SK-N-DZ (cell line): ENCODE data around the gene FBXO21. TPM values are rescaled to one million over a fixed set of nuclear protein-coding genes. Genes with fewer than 3 reads are reported as not detected.
A peak's percentile ranks its signal among the peaks of the same experiment; 100 is the strongest.
"Not testable (repeated sequence)": the region's sequence is repeated elsewhere in the genome, so short reads cannot be mapped to it uniquely, and the experiment has no call there.

ENCODE experiments used
- DNase-seq: peaks from one replicate; pipeline ENCODE4 v3.0.0-alpha.2; 2015; ENCODE audit warnings: low spot score
- polyA plus RNA-seq, 2 experiments: library from polyadenylated mRNA; depleted of rRNA; stranded (reverse); fragments of >200 nt; gene quantifications; 2 replicates each; pipeline ENCODE4 v1.2.3, GENCODE V29; 2014

The FBXO21 gene, protein sequence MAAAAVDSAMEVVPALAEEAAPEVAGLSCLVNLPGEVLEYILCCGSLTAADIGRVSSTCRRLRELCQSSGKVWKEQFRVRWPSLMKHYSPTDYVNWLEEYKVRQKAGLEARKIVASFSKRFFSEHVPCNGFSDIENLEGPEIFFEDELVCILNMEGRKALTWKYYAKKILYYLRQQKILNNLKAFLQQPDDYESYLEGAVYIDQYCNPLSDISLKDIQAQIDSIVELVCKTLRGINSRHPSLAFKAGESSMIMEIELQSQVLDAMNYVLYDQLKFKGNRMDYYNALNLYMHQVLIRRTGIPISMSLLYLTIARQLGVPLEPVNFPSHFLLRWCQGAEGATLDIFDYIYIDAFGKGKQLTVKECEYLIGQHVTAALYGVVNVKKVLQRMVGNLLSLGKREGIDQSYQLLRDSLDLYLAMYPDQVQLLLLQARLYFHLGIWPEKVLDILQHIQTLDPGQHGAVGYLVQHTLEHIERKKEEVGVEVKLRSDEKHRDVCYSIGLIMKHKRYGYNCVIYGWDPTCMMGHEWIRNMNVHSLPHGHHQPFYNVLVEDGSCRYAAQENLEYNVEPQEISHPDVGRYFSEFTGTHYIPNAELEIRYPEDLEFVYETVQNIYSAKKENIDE
- polyA plus RNA-seq (2014; cell fraction: cytosol; rRNA removed), result 95.5 and 115 TPM in 2 replicates
- 57.7 and 90.4 TPM in 2 replicates for polyA plus RNA-seq (2014; cell fraction: nucleus; rRNA removed)

DNA sequence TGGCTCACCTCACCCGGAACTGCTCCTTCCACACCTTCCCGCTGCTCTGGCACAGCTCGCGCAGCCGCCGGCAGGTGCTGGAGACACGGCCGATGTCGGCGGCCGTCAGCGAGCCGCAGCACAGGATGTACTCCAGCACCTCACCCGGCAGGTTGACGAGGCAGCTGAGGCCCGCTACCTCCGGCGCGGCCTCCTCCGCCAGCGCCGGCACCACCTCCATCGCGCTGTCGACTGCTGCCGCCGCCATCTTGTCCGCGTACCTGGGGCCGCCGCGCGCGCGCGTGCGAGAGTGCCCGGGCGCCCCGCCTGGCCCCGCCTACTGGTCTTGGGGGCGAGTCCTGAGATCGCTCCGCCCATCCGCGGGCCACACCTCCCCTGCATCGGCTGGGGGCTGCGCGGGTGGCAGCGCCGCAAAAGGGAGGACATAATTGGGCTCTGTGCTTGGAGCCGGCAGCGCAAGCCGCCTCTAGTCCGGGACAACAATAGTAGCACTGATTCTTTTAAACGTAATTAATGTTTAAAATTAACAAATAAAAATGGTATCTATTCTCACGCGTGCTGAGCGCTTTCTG is at the start of gene FBXO21:
FBXO21 (minus strand) TSS at position 261 of the 572 bp plus-strand sequence; CDS start at position 247, 14 bp downstream.
- DNase-seq, result peak; percentile 88

DNA sequence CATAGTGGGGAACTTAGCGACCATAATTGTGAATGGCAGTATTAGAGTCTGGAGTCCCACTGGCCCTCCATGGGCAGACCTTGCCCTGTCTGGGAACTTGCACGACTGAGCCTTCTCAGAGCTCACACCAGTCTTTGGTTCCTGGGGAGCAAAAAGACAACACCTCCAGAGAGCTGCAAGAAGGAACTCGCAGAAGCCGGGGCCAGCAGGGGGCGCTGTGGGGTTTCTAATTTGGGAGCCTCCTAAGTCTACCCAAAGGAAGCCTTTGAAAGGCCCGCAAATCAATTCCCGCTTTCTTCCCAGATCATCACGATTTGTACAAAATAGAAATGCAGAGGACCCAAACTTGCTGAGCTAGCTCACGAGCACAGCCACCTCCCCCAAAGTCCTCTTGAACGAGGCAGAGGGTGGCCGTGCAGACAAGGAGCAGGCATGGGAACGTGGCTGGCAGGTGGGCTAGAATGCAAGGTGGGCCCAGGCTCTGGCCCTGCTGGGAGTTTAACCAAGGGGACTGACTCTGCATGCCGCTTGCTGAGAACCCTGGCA is 46.3 kb upstream of the FBXO21 start:
- peak; percentile 60 for DNase-seq

DNA sequence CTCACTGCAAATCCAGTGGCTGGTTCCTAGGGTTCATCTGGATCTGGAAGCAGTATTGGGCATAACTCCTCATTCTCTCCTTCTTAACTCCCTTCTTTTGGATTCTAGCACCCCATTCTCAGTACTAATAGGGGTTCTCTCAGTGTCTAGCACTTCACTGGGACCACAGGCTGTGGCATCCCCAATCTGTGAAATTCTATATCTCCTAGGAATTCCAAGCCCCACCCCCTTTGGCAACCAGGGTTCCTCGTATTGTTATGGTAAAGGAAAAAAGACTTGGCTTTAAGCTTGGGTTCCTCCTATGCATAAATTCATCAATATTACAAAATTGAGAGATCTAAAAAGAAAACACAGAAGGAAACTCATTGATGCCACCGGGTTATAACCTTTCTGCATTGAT is 45.0 kb upstream of the FBXO21 start:
- DNase-seq, result no peak

DNA sequence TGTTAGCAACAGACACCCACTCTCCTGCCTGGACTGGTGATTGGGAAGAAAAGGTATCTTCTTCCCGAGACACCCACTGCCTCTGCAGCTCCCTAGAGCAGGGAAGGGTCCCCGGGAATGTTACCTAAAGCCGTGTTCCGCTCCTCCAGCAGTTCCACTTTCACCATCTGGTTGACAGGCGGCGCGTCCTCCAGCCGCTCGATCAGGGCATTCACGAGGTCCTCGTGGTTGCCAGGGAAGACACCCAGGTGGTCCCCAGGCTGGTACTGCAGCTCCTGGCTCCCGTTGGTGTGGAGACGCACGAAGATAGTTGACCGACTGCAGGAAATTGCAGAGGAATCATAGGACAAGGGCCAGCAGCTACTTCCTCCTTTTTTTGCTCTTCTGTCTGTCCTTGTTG is 44.2 kb upstream of the FBXO21 start:
- DNase-seq, result no peak

DNA sequence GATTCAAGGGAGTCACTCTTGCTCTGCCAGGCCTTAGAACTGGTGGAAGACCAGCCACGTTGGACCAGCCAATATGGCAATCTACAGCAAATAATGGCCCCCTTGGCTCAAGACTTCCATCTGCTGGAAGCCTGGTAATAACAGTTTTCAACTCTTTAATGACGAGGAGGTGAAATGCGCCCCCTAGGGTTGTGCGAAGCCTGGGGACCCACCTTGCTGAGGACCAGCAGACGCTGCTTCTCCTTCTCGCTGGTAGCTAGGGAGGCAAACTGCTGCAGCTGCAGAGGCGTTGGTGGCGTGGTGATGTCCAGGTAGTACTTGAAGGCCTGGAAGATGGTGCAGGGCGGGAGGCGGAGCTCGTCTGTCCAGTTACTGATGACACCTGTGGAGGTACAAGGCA is 41.5 kb upstream of the FBXO21 start:
- no peak for DNase-seq

DNA sequence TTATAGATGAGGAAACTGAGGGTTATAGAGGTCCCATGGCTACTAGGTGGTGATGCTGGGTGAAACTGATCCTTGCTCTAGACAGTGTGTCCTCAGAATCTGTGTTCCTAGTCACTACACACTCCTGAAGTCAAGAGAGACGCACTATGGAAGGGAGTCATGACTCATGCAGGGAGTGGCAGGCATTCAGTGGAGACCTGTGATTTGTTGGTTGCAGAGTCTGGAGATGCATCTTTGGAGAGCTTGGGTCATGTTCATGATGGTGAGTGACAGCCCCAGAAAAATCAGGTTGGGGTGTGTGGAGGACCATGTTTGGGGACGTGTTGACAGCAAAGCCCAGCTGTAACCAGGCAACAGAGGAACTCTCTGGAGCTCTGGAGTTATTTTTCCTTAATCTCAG is 38.0 kb upstream of the FBXO21 start:
- no peak for DNase-seq

DNA sequence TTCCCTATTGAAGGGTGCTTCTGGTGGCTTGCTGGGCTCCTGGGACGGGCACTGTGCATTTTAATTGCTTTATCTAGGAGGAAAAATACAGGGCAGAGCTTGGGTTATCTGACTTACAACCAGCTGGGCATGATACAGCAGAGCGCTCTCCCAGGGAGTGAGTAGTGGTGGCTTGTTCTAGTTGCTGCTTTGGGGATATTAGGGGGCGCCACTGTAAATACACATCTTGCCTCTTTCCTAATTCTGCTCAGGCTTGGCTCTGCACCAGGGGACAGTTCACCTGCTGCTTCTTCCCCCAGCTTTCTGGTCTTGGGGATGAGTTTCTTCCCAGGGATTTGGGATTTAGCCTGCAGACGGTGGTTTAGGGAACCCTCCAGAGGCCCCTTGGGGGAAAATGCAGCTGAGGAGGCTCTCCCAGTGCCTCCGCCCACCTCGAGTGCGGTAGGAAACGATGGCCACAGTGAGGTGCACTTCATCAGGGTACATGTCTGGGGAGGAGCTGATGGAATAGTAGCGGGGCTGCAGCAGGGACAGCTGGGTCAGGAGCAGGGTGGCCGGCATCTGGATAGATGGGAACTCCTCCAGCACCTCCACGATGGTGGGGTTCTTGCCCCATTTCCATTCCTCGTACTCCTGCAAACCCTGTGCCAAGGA is 36.9 kb upstream of the FBXO21 start:
- no peak for DNase-seq

DNA sequence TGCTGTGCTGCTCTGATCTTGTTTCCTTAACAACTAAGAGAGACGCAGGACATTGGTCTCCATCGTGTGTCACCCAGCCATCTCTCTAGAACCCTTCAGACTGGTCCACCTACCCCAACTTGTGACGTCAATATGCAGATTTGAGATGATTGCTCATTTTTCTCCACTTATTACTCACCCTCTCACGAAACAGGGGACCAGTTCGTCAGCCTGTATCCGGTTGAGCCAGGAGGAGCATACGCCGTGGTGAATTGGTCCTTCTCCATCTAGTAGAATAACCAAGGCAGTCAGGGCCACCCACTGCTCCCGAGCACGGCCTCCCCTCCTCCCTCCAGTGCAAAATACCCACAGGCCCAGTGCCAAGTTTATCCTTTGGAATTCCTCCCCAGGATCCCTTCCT is 36.2 kb upstream of the FBXO21 start:
- DNase-seq, result no peak

DNA sequence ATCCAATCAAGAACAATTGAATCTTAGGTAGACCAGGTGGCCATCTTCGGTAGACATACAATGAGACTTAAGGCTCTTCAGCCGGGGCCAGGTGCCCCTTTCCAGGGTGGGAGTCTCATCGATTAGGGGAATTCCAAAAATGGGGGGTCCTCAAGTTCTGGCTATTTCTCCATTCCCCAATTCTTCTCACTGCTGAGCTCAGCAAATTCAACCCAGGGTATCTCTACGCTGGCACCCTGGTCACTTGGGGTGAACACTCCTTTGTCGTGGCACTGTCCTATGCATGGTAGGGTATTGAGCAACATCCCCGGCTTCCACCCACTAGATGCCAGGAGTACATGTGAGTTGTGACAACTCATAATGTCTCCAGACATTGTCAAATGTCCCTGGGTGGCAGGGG is 34.9 kb upstream of the FBXO21 start:
- no peak for DNase-seq

DNA sequence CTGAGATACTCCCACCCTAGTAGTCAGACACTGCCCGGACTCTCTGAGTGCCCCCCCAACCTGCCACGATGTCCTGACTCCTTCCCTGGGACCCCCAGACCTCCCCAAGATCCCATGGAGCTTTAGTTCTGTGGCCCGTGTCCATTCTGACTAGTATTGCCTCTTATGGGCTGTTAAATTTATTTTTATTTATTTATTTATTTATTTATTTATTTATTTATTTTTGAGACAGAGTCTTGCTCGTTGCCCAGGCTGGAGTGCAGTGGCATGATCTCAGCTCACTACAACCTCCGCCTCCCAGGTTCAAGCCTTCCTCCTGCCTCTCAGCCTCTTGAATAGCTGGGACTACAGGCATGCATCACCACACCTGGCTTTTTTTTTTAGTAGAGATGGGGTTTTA is 30.7 kb upstream of the FBXO21 start:
- not testable (repeated sequence) for DNase-seq

DNA sequence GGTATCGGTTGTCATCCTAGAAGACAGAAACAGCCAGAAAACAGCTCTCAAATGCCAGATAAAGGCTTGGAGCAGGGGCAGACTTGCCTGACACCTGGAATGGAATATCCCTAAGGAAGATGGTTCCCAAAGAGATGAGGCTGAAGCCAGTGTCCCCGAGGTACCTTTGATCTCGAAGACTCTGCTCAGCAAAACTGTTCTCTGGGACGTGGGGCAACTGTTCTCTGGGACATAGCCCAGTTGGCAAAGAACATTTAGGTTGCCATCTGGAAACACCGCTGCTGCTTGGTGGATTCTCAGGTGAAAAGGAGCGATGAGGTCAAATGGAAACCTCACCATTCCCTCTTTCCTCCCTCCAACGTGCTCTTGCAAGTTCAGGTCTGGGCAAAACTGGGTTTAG is 27.9 kb upstream of the FBXO21 start:
- DNase-seq, result no peak

DNA sequence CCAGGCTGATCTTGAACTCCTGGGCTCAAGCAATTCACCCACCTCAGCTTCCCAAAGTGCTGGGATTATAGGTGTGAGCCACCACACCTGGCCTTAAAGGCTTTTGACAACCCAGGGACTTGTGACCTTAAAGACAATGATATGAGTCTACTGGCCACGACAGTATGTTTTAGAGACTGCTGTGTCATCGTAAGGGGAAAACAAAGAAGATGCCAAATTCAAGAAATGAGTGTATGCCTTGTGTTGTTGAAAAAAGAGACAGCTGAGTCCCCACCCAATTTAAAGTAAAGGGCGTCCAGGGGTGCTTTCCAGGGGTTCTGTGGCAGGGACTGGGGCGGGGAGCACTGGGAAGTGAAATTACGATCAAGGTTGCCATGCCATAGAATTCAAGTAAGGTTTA is 26.4 kb upstream of the FBXO21 start:
- no peak for DNase-seq

DNA sequence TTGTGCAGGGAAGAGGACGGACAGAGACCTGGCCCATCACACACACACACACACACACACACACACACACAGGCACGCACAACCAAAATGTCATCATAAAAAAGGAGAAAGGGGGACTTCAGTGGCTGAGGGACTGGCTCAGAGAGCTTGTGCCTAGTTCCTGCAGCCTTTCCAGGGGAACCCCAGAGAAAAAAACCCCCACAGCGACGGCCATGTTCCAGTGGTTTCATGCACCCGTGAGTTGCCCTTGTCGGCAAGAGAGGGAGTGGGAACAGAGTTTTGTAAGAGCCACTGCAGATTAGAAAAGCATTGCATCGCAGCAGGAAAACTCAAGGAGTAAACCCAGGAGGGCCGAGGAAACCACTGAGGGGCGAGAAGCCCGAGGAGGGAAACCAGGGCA is 24.5 kb upstream of the FBXO21 start:
- no peak for DNase-seq

DNA sequence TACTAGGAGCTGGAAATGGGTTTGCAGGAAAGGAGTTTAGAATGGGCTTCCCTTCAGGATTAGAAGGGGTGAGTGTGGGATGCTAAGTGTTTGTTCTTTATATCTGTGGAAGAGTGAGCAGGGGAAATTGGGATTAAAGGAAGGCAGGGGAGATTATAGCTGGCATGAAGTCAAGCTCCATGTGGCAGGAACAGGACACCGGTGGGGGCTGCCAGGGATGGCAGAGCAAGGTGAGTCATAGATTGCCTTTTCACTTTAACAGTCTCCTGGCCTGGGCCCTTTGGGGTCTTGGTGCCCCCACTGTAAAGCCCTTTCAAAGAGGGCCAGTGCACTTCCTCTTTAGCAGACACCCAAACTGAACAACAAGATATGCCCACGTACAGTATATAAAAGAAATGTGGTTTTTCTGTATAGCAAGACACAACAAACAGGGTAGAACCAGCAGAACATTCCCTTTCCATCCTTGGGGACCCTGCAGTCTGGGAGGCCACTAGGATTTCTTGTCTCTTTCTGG is 23.1 kb upstream of the FBXO21 start:
- no peak for DNase-seq

DNA sequence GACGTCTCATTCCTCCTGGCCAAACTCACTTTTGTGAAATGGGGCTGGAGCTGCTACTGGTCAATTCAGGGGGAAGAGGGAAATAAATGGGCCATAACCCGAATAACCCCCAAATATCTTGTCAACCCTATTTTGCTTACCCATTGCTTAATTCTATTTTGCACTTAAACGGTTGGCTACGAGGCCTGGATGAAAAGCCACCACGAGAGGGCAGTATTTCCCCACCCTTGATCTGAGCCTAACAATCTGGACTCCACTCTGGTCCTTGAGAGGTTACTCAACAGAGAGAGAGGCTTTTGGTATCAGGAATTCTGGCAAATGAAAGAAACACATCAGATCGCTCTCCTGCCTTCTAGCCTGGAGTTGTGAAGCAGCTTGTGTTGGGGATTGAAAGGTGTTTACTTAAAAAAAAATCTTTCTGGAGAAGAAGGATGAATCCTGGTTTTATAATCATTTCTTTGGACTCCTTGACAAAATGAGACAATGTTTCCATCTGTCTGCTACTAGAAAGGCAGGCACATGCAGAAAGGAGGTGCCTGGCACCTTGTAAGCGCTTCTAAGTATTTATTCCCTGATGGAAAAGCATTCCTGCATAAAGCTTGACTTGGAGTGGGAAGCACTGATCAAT is 22.4 kb upstream of the FBXO21 start:
- DNase-seq, result peak; percentile 71

DNA sequence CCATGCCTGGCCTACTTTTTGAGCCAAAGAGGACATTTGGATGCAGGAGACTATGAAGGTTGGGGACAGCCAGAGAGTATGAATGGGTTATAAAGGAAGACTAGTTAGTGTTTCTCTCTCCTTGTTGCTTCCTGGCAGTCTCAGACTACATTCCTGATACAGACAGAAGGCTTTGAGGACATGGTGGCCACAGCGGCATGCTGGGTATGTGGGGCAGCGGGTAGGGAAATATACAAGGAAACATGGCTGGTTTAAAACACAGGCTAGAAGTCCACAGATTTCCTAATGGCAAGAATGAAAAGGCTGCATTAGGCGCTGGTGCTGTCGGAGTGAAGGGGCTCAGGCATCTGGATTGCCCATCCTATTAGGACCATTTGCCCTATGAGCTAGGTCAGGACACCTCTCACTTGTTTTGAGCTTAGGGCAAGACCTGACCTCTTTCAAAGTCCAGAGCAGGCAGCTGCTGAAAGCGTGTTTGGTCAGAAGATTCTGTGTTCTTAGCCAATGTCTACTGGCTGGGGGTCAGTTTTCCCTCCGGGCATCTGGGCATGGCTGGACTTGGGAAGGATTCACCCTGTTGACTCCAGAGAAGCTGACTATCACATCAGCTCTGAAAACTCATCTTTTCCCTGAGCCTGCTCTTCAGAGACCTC is 20.1 kb upstream of the FBXO21 start:
- DNase-seq, result no peak

DNA sequence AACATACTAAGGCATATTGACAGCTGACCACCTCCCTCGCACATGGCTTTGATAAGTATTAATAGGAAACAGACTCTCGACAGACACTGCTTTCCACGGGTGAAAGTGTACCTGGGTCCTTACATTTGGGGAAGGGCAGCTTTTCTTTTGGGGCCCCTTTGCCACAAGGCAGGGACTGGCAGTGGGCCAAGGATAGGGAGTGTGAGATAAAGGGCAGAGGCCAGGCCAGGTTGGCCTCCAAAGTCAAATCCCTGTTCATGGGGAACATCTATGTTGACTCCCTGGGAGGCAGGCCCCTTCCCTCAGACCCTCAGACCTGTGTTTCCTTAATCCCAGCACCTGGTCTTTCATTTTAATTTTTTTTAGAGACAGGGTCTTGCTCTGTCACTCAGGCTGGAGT is 19.4 kb upstream of the FBXO21 start:
- no peak for DNase-seq

DNA sequence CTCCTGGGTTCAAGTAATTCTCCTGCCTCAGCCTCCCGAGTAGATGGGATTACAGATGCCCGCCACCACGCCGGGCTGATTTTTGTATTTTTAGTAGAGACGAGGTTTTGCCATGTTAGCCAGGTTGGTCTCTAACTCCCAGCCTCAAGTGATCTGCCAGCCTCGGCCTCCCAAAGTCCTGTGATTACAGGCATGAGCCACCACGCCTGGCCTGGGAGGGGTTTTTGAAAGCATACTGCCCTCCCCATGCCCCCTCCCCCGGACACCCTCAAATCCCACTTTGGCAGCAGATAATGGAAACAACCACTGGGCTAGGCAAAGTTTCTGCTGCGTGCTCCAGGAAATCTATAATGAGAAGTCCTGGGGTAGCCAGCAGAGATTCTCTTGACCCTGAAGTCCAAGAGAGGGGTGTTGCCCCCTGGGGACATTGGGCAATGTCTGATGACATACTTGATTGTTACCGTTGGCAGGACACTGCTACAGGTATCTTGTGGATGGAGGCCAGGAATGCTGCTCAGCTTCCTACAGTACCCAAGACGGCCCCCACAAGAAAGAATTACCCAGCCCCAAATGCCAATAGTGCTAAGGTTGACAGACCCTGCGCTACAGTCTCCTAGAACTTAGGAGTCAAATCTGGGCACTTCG is 18.7 kb upstream of the FBXO21 start:
- no peak for DNase-seq

DNA sequence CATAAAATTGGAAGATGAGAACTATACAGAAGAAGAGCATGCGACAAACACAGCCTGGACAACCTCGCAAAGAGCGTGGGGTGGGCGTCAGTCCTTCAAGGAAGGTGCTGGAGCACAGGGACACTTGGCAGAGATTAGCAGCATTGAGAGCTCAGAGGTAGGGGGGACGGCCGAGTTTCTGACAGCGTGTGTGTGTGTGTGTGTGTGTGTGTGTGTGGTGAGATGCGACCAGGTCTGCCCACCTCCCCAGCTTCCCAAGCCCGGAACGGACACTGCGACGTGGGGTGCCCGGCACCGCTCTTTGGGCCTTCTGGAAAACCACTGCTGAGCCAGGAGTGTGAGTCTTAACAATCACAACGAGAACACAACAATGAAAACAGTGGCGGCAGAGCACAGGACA is 17.9 kb upstream of the FBXO21 start:
- no peak for DNase-seq

DNA sequence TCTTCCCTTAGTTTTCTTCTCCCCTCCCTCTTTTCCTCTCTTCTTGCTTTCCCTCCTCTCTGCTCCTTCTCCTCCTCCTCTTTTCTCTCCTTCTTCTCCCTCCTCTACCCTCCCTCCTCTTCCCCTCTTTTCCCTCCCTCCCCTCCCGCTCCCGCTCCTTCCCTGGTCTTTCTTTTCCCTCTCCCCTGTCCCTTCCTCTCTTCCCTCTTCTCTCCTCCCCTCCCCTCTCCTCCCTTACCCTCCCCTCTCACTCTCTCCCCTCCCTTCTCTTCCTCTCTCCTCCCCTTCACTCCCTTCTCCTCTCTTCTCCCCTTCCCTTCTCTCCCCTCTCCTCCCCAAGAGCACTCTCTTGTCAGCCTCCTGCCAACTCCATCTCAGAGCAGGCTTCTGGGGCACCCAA is 17.4 kb upstream of the FBXO21 start:
- DNase-seq, result no peak
